ENCODE results near the gene HDDC2. TPM values are rescaled to one million over a fixed set of nuclear protein-coding genes. Genes with fewer than 3 reads are reported as not detected.

HDDC2 gene
- total RNA-seq, 1 donor from 2014 or later: 18.4 TPM

DNA sequence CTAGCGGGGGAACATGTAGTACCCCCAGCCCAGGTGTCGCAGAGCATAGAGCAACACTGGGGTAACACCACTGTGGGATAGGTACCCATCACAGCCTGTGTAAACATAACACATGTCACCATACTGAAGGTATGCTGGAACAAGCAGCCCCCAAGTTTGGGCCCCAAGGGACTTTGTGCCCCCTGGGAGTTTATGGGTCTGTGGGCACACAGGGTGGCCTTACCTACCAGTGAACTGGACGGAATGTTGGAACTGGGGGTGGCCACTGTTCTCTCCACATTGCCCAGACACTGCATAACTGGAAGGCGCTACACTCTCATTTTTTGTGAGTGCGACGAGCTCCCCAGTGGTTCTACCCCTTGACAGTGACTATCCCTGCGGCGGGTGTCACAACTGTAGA lies 28.5 kb downstream of the HDDC2 start:
- Mint-ChIP-seq H3K4me3 (ENCODE audit: unreplicated experiment) (no peak overlapping the region), H3K27ac (ENCODE audit: unreplicated experiment) (no peak overlapping the region), H3K9me3 (ENCODE audit: unreplicated experiment) (no peaks in the 10 kb centered on the region), H3K27me3 (ENCODE audit: unreplicated experiment) (peaks cover 5% of the 10 kb centered on the region), H3K4me1 (ENCODE audit: unreplicated experiment) (peaks cover 6% of the 10 kb centered on the region), H3K36me3 (ENCODE audit: low read depth, unreplicated experiment) (no peaks in the 10 kb centered on the region)
- no peak for DNase-seq (ENCODE audit: low spot score)
- TF ChIP-seq CTCF (IDR thresholded peaks at IDR 0.05; ENCODE audit: unreplicated experiment): no peak

GRCh38 chr6:125271486-125272159 lies 30.1 kb downstream of the HDDC2 start:
- Mint-ChIP-seq H3K27ac (ENCODE audit: unreplicated experiment) (no peak overlapping the region), H3K27me3 (ENCODE audit: unreplicated experiment) (peaks cover 2% of the 10 kb centered on the region), H3K9me3 (ENCODE audit: unreplicated experiment) (no peaks in the 10 kb centered on the region), H3K36me3 (ENCODE audit: low read depth, unreplicated experiment) (no peaks in the 10 kb centered on the region), H3K4me1 (ENCODE audit: unreplicated experiment) (peaks cover 6% of the 10 kb centered on the region), H3K4me3 (ENCODE audit: unreplicated experiment) (no peak overlapping the region)
- no peak for DNase-seq (ENCODE audit: low spot score)
- TF ChIP-seq CTCF (IDR thresholded peaks at IDR 0.05; ENCODE audit: unreplicated experiment): no peak

DNA sequence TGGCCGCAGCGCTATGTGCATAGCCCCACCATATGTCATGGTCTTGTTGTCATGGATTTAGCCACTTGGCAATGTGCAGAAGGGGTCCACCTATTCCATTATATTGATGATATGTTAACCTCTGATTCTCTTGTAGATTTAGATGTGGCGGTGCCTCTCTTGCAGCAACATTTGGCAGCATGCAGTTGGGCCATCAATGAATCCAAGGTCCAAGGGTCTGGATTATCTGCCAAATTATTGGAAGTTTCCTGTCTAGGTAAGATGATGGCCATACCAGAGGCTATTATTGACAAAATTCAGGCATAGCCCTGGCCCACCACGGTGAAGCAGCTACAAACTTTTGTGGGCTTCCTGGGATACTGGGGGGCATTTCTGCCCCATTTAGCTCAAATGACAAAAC lies 31.4 kb downstream of the HDDC2 start:
- no peak overlapping the region for H3K4me3 Mint-ChIP-seq (ENCODE audit: unreplicated experiment)
- no peaks in the 10 kb centered on the region for H3K4me1 Mint-ChIP-seq (ENCODE audit: unreplicated experiment)
- H3K27me3 Mint-ChIP-seq (ENCODE audit: unreplicated experiment): peaks cover 2% of the 10 kb centered on the region
- DNase-seq (ENCODE audit: low spot score): no peak
- no peak for TF ChIP-seq CTCF (IDR thresholded peaks at IDR 0.05; ENCODE audit: unreplicated experiment)
- no peaks in the 10 kb centered on the region for H3K36me3 Mint-ChIP-seq (ENCODE audit: low read depth, unreplicated experiment)
- no peaks in the 10 kb centered on the region for H3K9me3 Mint-ChIP-seq (ENCODE audit: unreplicated experiment)
- no peak overlapping the region for H3K27ac Mint-ChIP-seq (ENCODE audit: unreplicated experiment)

DNA sequence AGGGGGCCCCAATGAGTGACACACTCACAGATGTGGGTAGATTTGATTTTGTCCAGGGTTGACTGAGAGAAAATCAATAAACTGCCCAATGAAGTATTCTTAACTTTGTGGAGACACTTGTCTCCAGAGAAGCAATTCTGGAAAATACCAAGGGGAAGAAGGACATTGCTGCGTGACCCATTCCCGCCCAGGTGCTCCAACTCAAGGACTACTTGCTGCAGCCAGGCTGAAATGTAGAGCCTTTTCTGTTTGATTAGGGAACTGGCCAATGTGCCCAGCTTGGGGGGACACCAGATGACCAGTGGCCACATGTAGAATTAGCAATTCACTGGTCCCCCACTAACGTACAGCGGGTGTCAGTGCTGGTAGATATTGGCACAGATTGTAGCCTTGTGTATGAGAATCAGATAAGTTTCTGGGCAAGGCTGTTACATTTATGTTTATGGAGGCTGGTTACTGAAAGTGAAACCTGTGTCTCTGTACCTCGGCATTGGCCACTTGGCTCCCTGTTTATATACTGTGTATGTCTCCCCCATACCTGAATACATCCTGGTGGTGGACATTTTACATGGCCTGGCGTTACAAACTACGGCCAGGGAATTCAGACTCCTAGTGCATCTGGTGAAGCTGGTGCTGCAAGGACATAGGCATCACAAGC lies 32.3 kb downstream of the HDDC2 start:
- no peak for TF ChIP-seq CTCF (IDR thresholded peaks at IDR 0.05; ENCODE audit: unreplicated experiment)
- Mint-ChIP-seq H3K9me3 (ENCODE audit: unreplicated experiment) (no peaks in the 10 kb centered on the region), H3K4me3 (ENCODE audit: unreplicated experiment) (no peak overlapping the region), H3K27me3 (ENCODE audit: unreplicated experiment) (peaks cover 2% of the 10 kb centered on the region), H3K27ac (ENCODE audit: unreplicated experiment) (no peak overlapping the region), H3K36me3 (ENCODE audit: low read depth, unreplicated experiment) (no peaks in the 10 kb centered on the region), H3K4me1 (ENCODE audit: unreplicated experiment) (no peaks in the 10 kb centered on the region)
- no peak for DNase-seq (ENCODE audit: low spot score)

DNA sequence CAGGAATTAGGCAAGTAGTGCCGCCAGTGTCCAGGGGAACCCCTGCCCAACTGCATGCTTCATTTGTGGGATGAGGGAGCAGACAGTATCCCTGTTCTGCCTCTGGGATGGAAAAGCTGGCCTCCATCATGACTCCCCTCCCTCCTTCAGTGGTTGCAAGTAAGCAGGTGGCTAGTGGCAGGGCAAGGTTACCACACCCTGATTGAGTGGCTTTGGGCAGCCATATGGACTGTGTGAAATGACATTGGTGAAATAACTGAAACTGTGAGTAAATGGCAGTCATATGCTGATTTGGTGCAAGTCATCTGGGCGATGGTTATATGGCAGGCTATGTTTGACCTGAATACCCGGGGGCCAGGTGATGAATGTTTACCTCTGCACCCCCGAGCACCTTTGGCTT lies 33.0 kb downstream of the HDDC2 start:
- Mint-ChIP-seq H3K4me3 (ENCODE audit: unreplicated experiment) (no peak overlapping the region), H3K27ac (ENCODE audit: unreplicated experiment) (no peak overlapping the region), H3K36me3 (ENCODE audit: low read depth, unreplicated experiment) (no peaks in the 10 kb centered on the region), H3K27me3 (ENCODE audit: unreplicated experiment) (peaks cover 2% of the 10 kb centered on the region), H3K9me3 (ENCODE audit: unreplicated experiment) (no peaks in the 10 kb centered on the region), H3K4me1 (ENCODE audit: unreplicated experiment) (no peaks in the 10 kb centered on the region)
- no peak for TF ChIP-seq CTCF (IDR thresholded peaks at IDR 0.05; ENCODE audit: unreplicated experiment)
- no peak for DNase-seq (ENCODE audit: low spot score)

Data from endothelial cell (in vitro differentiated cells).